IMR-90 (cell line): Measurements from ENCODE around the gene NTF3. TPM values are rescaled to one million over a fixed set of nuclear protein-coding genes. Genes with fewer than 3 reads are reported as not detected.

Source experiments
- ATAC-seq: fragments of 200-7000 bp; cut with Tn5 transposase; 2 replicates; pipeline ENCODE4 v1.9.1; 2020; ENCODE audit warnings: low read depth, mild to moderate bottlenecking, moderate library complexity
- BruUV-seq: library from RNA; stranded (reverse); fragments of 400-500 nt; replicated peaks from 2 replicates; lab custom pipeline; 2021; lab: Mats Ljungman, UMichigan
- CTCF ChIA-PET: fragments of 300-600 bp; formaldehyde crosslinking; extraction: SDS; loops from one replicate; lab custom pipeline; 2021; ENCODE audit warnings: antibody characterized with exemption; lab: Yijun Ruan, JAX
- POLR2A ChIA-PET: fragments of 300-600 bp; sonication (Branson Sonifier 250); formaldehyde crosslinking; loops from one replicate; lab custom pipeline; 2022; ENCODE audit warnings: antibody characterized with exemption; ENCODE audit not compliant: unreplicated experiment; lab: Charles Lee
- DNase-seq: peaks from one replicate; pipeline ENCODE4 v3.0.0; 2013
- H2AFZ ChIP-seq: replicated peaks from 2 replicates; pipeline ENCODE3; 2013; ENCODE audit warnings: low read length, mild to moderate bottlenecking; ENCODE audit not compliant: poor library complexity
- H2AK5ac ChIP-seq: 2 replicates; pipeline ENCODE4 v1.6.1; 2013; ENCODE audit warnings: low read depth, low read length, inconsistent platforms
- H2AK9ac ChIP-seq: replicated peaks from 2 replicates; pipeline ENCODE3; 2013; ENCODE audit warnings: mild to moderate bottlenecking, low read depth, low read length, moderate library complexity; ENCODE audit not compliant: poor library complexity
- H2BK120ac ChIP-seq: 2 replicates; pipeline ENCODE4 v1.6.1; 2013; ENCODE audit warnings: low read depth, low read length, inconsistent platforms
- H2BK15ac ChIP-seq: 3 replicates; pipeline ENCODE4 v1.6.1; 2013; ENCODE audit warnings: low read depth, low read length, inconsistent platforms
- H2BK20ac ChIP-seq: 2 replicates; pipeline ENCODE4 v1.6.1; 2013; ENCODE audit warnings: low read depth, mild to moderate bottlenecking, inconsistent platforms, low read length, moderate library complexity
- H2BK5ac ChIP-seq: 2 replicates; pipeline ENCODE4 v1.6.1; 2013; ENCODE audit warnings: mild to moderate bottlenecking, low read depth, low read length, inconsistent platforms; ENCODE audit not compliant: poor library complexity, severe bottlenecking
- H3K14ac ChIP-seq: replicated peaks from 2 replicates; pipeline ENCODE4 v1.6.1; 2013; ENCODE audit warnings: low read depth, low read length, inconsistent platforms
- H3K18ac ChIP-seq: 2 replicates; pipeline ENCODE4 v1.6.1; 2013; ENCODE audit warnings: low read depth, low read length, control low read depth
- H3K23ac ChIP-seq: 2 replicates; pipeline ENCODE4 v1.6.1; 2013; ENCODE audit warnings: low read depth, low read length, inconsistent platforms
- H3K27ac ChIP-seq: 2 replicates; pipeline ENCODE4 v1.5.1; 2013; ENCODE audit warnings: mild to moderate bottlenecking, control low read depth, low read length; ENCODE audit not compliant: insufficient read depth
- H3K27me3 ChIP-seq: 2 replicates; pipeline ENCODE4 v1.6.1; 2013; ENCODE audit warnings: low read length; ENCODE audit not compliant: control insufficient read depth, insufficient read depth
- H3K36me3 ChIP-seq: 2 replicates; pipeline ENCODE4 v1.6.1; 2013; ENCODE audit warnings: low read length, mixed read lengths; ENCODE audit not compliant: control insufficient read depth, insufficient read depth
- H3K4ac ChIP-seq: 2 replicates; pipeline ENCODE4 v1.6.1; 2013; ENCODE audit warnings: low read depth, low read length, inconsistent platforms
- H3K4me1 ChIP-seq: 2 replicates; pipeline ENCODE4 v1.6.1; 2013; ENCODE audit warnings: low read length, mixed read lengths; ENCODE audit not compliant: control insufficient read depth, insufficient read depth
- H3K4me2 ChIP-seq: 2 replicates; pipeline ENCODE4 v1.6.1; 2013; ENCODE audit warnings: low read depth, mild to moderate bottlenecking, control low read depth, low read length, moderate library complexity
- H3K4me3 ChIP-seq: 2 replicates; pipeline ENCODE4 v1.5.1; 2013; ENCODE audit warnings: low read depth, mild to moderate bottlenecking, control low read depth, low read length, moderate library complexity; ENCODE audit not compliant: insufficient read depth
- H3K56ac ChIP-seq: 2 replicates; pipeline ENCODE4 v1.6.1; 2013; ENCODE audit warnings: low read length, inconsistent platforms; ENCODE audit not compliant: insufficient read depth; ENCODE audit errors: extremely low read depth
- H3K79me1 ChIP-seq, 2 experiments: 2 replicates each; pipeline ENCODE4 v1.6.1; 2013; ENCODE audit warnings: low read length in 2 of 2, inconsistent platforms in 1 of 2, low read depth in 1 of 2
- H3K9ac ChIP-seq: 2 replicates; pipeline ENCODE4 v1.6.1; 2013; ENCODE audit warnings: low read depth, low read length, control low read depth
- H3K9me1 ChIP-seq: 2 replicates; pipeline ENCODE4 v1.6.1; 2013; ENCODE audit warnings: low read length, inconsistent platforms; ENCODE audit not compliant: insufficient read depth
- H3K9me3 ChIP-seq: 2 replicates; pipeline ENCODE4 v1.6.1; 2013; ENCODE audit warnings: low read length; ENCODE audit not compliant: control insufficient read depth, insufficient read depth
- H4K20me1 ChIP-seq: 2 replicates; pipeline ENCODE4 v1.6.1; 2013; ENCODE audit warnings: low read length, inconsistent platforms; ENCODE audit not compliant: insufficient read depth
- H4K5ac ChIP-seq: 2 replicates; pipeline ENCODE4 v1.6.1; 2013; ENCODE audit warnings: mild to moderate bottlenecking, low read depth, low read length, control low read depth
- H4K8ac ChIP-seq, 2 experiments: 2 replicates each; pipeline ENCODE4 v1.6.1; 2013; ENCODE audit warnings: low read depth in 2 of 2, low read length in 2 of 2, control low read depth in 1 of 2, inconsistent platforms in 1 of 2
- H4K91ac ChIP-seq: 2 replicates; pipeline ENCODE4 v1.6.1; 2013; ENCODE audit warnings: low read depth, low read length, inconsistent platforms; ENCODE audit not compliant: insufficient read depth
- BHLHE40 ChIP-seq: fragments of 150-350 bp; IDR thresholded peaks from 2 replicates; pipeline ENCODE4 v1.6.1; 2016; ENCODE audit warnings: mild to moderate bottlenecking, low read depth, low read length
- CEBPB ChIP-seq: IDR thresholded peaks from 2 replicates; pipeline ENCODE4 v1.6.1; 2012; ENCODE audit warnings: low read depth, low read length, improper control_type of control experiment
- CHD1 ChIP-seq: IDR thresholded peaks from 2 replicates; pipeline ENCODE4 v1.6.1; 2012; ENCODE audit warnings: low read depth, low read length, improper control_type of control experiment
- FOS ChIP-seq: fragments of 150-350 bp; IDR thresholded peaks from 2 replicates; pipeline ENCODE4 v1.6.1; 2016; ENCODE audit warnings: low read depth, low read length
- MAFK ChIP-seq: IDR thresholded peaks from 2 replicates; pipeline ENCODE4 v1.6.1; 2012; ENCODE audit warnings: low read depth, low read length, improper control_type of control experiment
- MAZ ChIP-seq: IDR thresholded peaks from 2 replicates; pipeline ENCODE4 v1.6.1; 2012; ENCODE audit warnings: low read depth, mild to moderate bottlenecking, low read length, improper control_type of control experiment, moderate library complexity, borderline replicate concordance
- MXI1 ChIP-seq: IDR thresholded peaks from 2 replicates; pipeline ENCODE4 v1.6.1; 2012; ENCODE audit warnings: low read depth, mild to moderate bottlenecking, low read length, moderate library complexity, borderline replicate concordance
- NFE2L2 ChIP-seq: fragments of 150-350 bp; IDR thresholded peaks from 2 replicates; pipeline ENCODE4 v1.6.1; 2016; ENCODE audit warnings: low read depth, mild to moderate bottlenecking, low read length
- POLR2A ChIP-seq: IDR thresholded peaks from 2 replicates; pipeline ENCODE4 v1.6.1; 2012; ENCODE audit warnings: mild to moderate bottlenecking, low read depth, low read length
- RAD21 ChIP-seq: IDR thresholded peaks from 2 replicates; pipeline ENCODE4 v1.6.1; 2012; ENCODE audit warnings: low read length, improper control_type of control experiment
- RCOR1 ChIP-seq: IDR thresholded peaks from 2 replicates; pipeline ENCODE4 v1.6.1; 2012; ENCODE audit warnings: mild to moderate bottlenecking, low read length, improper control_type of control experiment; ENCODE audit not compliant: insufficient replicate concordance
- RFX5 ChIP-seq: IDR thresholded peaks from 2 replicates; pipeline ENCODE4 v1.8.0; 2012; ENCODE audit warnings: low read depth, mild to moderate bottlenecking, low read length, moderate library complexity
- SMC3 ChIP-seq: fragments of 150-350 bp; IDR thresholded peaks from 2 replicates; pipeline ENCODE4 v1.6.1; 2016; ENCODE audit warnings: low read depth, mild to moderate bottlenecking, antibody characterized with exemption, low read length, moderate library complexity
- USF2 ChIP-seq: fragments of 150-350 bp; IDR thresholded peaks from 2 replicates; pipeline ENCODE4 v1.6.1; 2017; ENCODE audit warnings: mild to moderate bottlenecking, antibody characterized with exemption, low read length, low read depth
- WGBS, 2 experiments: methylation state at CpG; one replicate each; pipeline versions ENCODE4 v1.1.5 to v1.1.7; 2013; ENCODE audit warnings: missing lambda C conversion rate in 2 of 2; ENCODE audit not compliant: insufficient read length in 1 of 2; ENCODE audit errors: extremely low coverage in 2 of 2; 5-methylcytosine and 5-hydroxymethylcytosine counted together
- dilution Hi-C: fragments of 300-500 bp; cut with HindIII; formaldehyde crosslinking; loops from one replicate; pipeline ENCODE4 v1.14.3; 2018; ENCODE audit warnings: low sequenced_read_pairs; ENCODE audit not compliant: unreplicated experiment
- in situ Hi-C: fragments of 300-500 bp; cut with MboI; formaldehyde crosslinking; loops from 3 replicates; pipeline ENCODE4 v1.14.3; 2019; ENCODE audit warnings: low sequenced_read_pairs, inconsistent platforms, mixed read lengths
- intact Hi-C: fragments of 100-400 bp; cut with micrococcal nuclease; formaldehyde crosslinking; loops from 2 replicates; pipeline ENCODE4 v1.10.0; 2022
- polyA plus RNA-seq, 3 experiments: library from polyadenylated mRNA; depleted of rRNA; stranded (reverse); fragments of >200 nt; gene quantifications; 2 replicates each; pipeline ENCODE4 v1.2.3, GENCODE V29; 2012; ENCODE audit warnings: low replicate concordance in 1 of 3
- total RNA-seq: library from RNA; depleted of rRNA; stranded (reverse); fragments of >200 nt; gene quantifications from 2 replicates; pipeline ENCODE4 v1.2.3, GENCODE V29; 2012
- TF ChIP-seq, protein P1 (sequence below): fragments of 150-350 bp; IDR thresholded peaks from 2 replicates; pipeline ENCODE4 v1.6.1; 2016; ENCODE audit warnings: low read depth, mild to moderate bottlenecking, low read length, moderate library complexity, borderline replicate concordance
- TF ChIP-seq, protein P2 (sequence below): conservative IDR thresholded peaks from 2 replicates; pipeline ENCODE4 v1.5.1; 2012; ENCODE audit warnings: mild to moderate bottlenecking, low read depth, low read length, improper control_type of control experiment

NTF3 gene
- total and polyA plus RNA-seq, 2 of the 4 experiments (the other 2 are of a cell fraction) = 12.2 to 32.4 TPM

- Histone ChIP-seq H4K20me1 (no peaks in the 10 kb centered on the region), H2AK5ac (peak overlapping the region; percentile 47; the same call in 1 of the 2 replicates), H3K23ac (no peak overlapping the region), H3K79me1 (no peaks in the 10 kb centered on the region; a peak in 1 of 4 replicates), H3K27ac (no peak overlapping the region), H3K4me2 (no peak overlapping the region), H3K36me3 (peaks cover 3% of the 10 kb centered on the region; the same call in 1 of the 2 replicates), H2BK15ac (no peak overlapping the region), H2AK9ac (no peak overlapping the region), H4K5ac (no peak overlapping the region), H2BK5ac (no peak overlapping the region), H3K9me3 (no peaks in the 10 kb centered on the region), H4K8ac (peak overlapping the region in 1 of 2 experiments; percentile 54; a peak in 2 of 4 replicates), H4K91ac (no peak overlapping the region), H2BK20ac (no peak overlapping the region), H3K18ac (no peak overlapping the region), H3K14ac (no peak overlapping the region), H3K4me1 (peaks cover 7% of the 10 kb centered on the region), H2AFZ (peak overlapping the region; percentile 58), H3K4me3 (no peak overlapping the region), H3K27me3 (no peaks in the 10 kb centered on the region), H3K9me1 (peaks cover 14% of the 10 kb centered on the region), H3K56ac (no peak overlapping the region), H3K4ac (no peak overlapping the region), H2BK120ac (no peak overlapping the region), H3K9ac (no peak overlapping the region)
- ATAC-seq (no peak), DNase-seq (no peak)
- intact Hi-C loops = loop anchor here (1.0 to 5.0 kb wide), 3 partner anchors 82 to 489 kb away; no protein-coding TSS in a partner anchor
- ChIA-PET CTCF (interaction anchor here (0.6 to 1.1 kb wide), 6 partner anchors 10 to 445 kb away, joined by 3 to 5 read pairs (median 3); no protein-coding TSS in a partner anchor), POLR2A (no interaction called here)
- dilution Hi-C loops = no loop called here
- no CpG with 5 or more reads among the region's 6 CpGs for WGBS, 2 experiments
- in situ Hi-C loops = no loop called here
- TF ChIP-seq NFE2L2 (no peak), POLR2A (no peak), CEBPB (no peak), SMC3 (no peak), RCOR1 (no peak), CHD1 (no peak), MAZ (no peak), MAFK (no peak), RAD21 (no peak), RFX5 (no peak), FOS (no peak), USF2 (no peak), BHLHE40 (no peak), MXI1 (no peak)
- TF ChIP-seq, protein P1, sequence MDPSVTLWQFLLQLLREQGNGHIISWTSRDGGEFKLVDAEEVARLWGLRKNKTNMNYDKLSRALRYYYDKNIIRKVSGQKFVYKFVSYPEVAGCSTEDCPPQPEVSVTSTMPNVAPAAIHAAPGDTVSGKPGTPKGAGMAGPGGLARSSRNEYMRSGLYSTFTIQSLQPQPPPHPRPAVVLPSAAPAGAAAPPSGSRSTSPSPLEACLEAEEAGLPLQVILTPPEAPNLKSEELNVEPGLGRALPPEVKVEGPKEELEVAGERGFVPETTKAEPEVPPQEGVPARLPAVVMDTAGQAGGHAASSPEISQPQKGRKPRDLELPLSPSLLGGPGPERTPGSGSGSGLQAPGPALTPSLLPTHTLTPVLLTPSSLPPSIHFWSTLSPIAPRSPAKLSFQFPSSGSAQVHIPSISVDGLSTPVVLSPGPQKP = no peak
- TF ChIP-seq, protein P2, sequence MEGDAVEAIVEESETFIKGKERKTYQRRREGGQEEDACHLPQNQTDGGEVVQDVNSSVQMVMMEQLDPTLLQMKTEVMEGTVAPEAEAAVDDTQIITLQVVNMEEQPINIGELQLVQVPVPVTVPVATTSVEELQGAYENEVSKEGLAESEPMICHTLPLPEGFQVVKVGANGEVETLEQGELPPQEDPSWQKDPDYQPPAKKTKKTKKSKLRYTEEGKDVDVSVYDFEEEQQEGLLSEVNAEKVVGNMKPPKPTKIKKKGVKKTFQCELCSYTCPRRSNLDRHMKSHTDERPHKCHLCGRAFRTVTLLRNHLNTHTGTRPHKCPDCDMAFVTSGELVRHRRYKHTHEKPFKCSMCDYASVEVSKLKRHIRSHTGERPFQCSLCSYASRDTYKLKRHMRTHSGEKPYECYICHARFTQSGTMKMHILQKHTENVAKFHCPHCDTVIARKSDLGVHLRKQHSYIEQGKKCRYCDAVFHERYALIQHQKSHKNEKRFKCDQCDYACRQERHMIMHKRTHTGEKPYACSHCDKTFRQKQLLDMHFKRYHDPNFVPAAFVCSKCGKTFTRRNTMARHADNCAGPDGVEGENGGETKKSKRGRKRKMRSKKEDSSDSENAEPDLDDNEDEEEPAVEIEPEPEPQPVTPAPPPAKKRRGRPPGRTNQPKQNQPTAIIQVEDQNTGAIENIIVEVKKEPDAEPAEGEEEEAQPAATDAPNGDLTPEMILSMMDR = no peak
- no TSS peak for BruUV-seq
Observed at GRCh38 chr12:5511256-5511643, 79.3 kb downstream of the NTF3 start.
